ENCODE measurements around the gene UNC13B. TPM values are rescaled to one million over a fixed set of nuclear protein-coding genes. Genes with fewer than 3 reads are reported as not detected.

UNC13B gene
- total RNA-seq, 4 donors from 2014 or later = 44.5 to 72.9 (median 48.6) TPM

GRCh38 chr9:35287987-35288632, 126.3 kb downstream of the UNC13B start:
- Histone ChIP-seq H3K9me3 (no peaks in the 10 kb centered on the region), H3K27ac (no peak overlapping the region), H3K4me1 (no peaks in the 10 kb centered on the region), H3K4me3 (no peak overlapping the region), H3K27me3 (no peaks in the 10 kb centered on the region), H3K36me3 (no peaks in the 10 kb centered on the region)
- TF ChIP-seq CTCF (IDR thresholded peaks at IDR 0.05) = no peak
- no peak for TF ChIP-seq POLR2A (IDR thresholded peaks at IDR 0.05)
- no peak for DNase-seq

GRCh38 chr9:35288778-35289177, 127.0 kb downstream of the UNC13B start:
- Histone ChIP-seq H3K36me3 (no peaks in the 10 kb centered on the region), H3K4me1 (no peaks in the 10 kb centered on the region), H3K4me3 (no peak overlapping the region), H3K27me3 (no peaks in the 10 kb centered on the region), H3K9me3 (no peaks in the 10 kb centered on the region), H3K27ac (no peak overlapping the region)
- no peak for DNase-seq
- no peak for TF ChIP-seq CTCF (IDR thresholded peaks at IDR 0.05)
- no peak for TF ChIP-seq POLR2A (IDR thresholded peaks at IDR 0.05)

- Histone ChIP-seq H3K27me3 (no peaks in the 10 kb centered on the region), H3K9me3 (no peaks in the 10 kb centered on the region), H3K4me1 (no peaks in the 10 kb centered on the region), H3K27ac (no peak overlapping the region), H3K36me3 (peaks cover 0 to 12% (median 0%) of the 10 kb centered on the region in 3 donors), H3K4me3 (no peak overlapping the region)
- DNase-seq = no peak
- TF ChIP-seq CTCF (IDR thresholded peaks at IDR 0.05) (no peak), POLR2A (IDR thresholded peaks at IDR 0.05) (no peak)
Observed at GRCh38 chr9:35293376-35293964, 131.7 kb downstream of the UNC13B start.

GRCh38 chr9:35294066-35294465, 132.3 kb downstream of the UNC13B start:
- no peaks in the 10 kb centered on the region for H3K9me3 ChIP-seq
- H3K27ac ChIP-seq = no peak overlapping the region
- no peaks in the 10 kb centered on the region for H3K4me1 ChIP-seq
- no peak overlapping the region for H3K4me3 ChIP-seq
- peaks cover 0 to 17% (median 0%) of the 10 kb centered on the region in 3 donors for H3K36me3 ChIP-seq
- no peak for DNase-seq
- TF ChIP-seq CTCF (IDR thresholded peaks at IDR 0.05) (no peak), POLR2A (IDR thresholded peaks at IDR 0.05) (no peak)
- no peaks in the 10 kb centered on the region for H3K27me3 ChIP-seq

GRCh38 chr9:35294556-35294955, 132.7 kb downstream of the UNC13B start:
- Histone ChIP-seq H3K36me3 (peaks cover 0 to 17% (median 0%) of the 10 kb centered on the region in 3 donors), H3K9me3 (no peaks in the 10 kb centered on the region), H3K27me3 (no peaks in the 10 kb centered on the region), H3K4me1 (no peaks in the 10 kb centered on the region), H3K27ac (no peak overlapping the region), H3K4me3 (no peak overlapping the region)
- no peak for DNase-seq
- TF ChIP-seq POLR2A (IDR thresholded peaks at IDR 0.05) (no peak), CTCF (IDR thresholded peaks at IDR 0.05) (no peak)
